ENCODE results near the gene INTS4. TPM values are rescaled to one million over a fixed set of nuclear protein-coding genes. Genes with fewer than 3 reads are reported as not detected.

Gene INTS4
- total RNA-seq, 2 donors from 2014 or later = 48.6 to 72.7 TPM

Other genes starting within 250 kb of the INTS4 start
- 10 to 100 TPM; 51.2 to 65.3 TPM for gene RSF1, start 173.9 kb downstream of the INTS4 start, total RNA-seq
- 1 to 10 TPM; 6.4 to 7.8 TPM for gene AAMDC, start 173.5 kb downstream of the INTS4 start, total RNA-seq
- under 1 TPM; 0.19 to 0.23 TPM for gene KCTD14, start 28.6 kb upstream of the INTS4 start, total RNA-seq
- not detected for gene THRSP, start 69.2 kb upstream of the INTS4 start, total RNA-seq
- 100 to 1,000 TPM in 1 of 2 donors, 10 to 100 TPM in 1; 64.6 to 178 TPM for gene NDUFC2, start 85.2 kb upstream of the INTS4 start, total RNA-seq
- gene ALG8, start 145.0 kb upstream of the INTS4 start, total RNA-seq = 10 to 100 TPM; 42.9 to 72.1 TPM
- 10 to 100 TPM in 1 of 2 donors, 1 to 10 TPM in 1; 6.6 to 12.2 TPM for gene KCTD21, start 194.0 kb upstream of the INTS4 start, total RNA-seq
- gene USP35, start 194.3 kb upstream of the INTS4 start, total RNA-seq = 10 to 100 TPM; 16.3 to 21.8 TPM